Coronary artery (tissue), 2 donors: Measurements from ENCODE around the gene CTIF.
A peak's percentile ranks its signal among the peaks of the same experiment; 100 is the strongest.

Experiments
- DNase-seq: peaks from one replicate; pipeline ENCODE4 v3.0.0-alpha.2; 2017; ENCODE audit warnings: low spot score
- H3K27ac ChIP-seq, 2 donors: fragments of 200-600 bp; sonication (generic); one replicate each; pipeline ENCODE4 v1.5.1; 2016 to 2019
- H3K4me3 ChIP-seq: fragments of 200-600 bp; sonication (generic); 2 replicates; pipeline ENCODE4 v1.5.1; 2016; ENCODE audit warnings: mild to moderate bottlenecking, moderate library complexity
- TF ChIP-seq, protein P1 (sequence below): fragments of 200-600 bp; sonication (generic); IDR thresholded peaks from one replicate; pipeline ENCODE4 v1.5.1; 2019; ENCODE audit warnings: antibody characterized with exemption

CTIF gene

DNA sequence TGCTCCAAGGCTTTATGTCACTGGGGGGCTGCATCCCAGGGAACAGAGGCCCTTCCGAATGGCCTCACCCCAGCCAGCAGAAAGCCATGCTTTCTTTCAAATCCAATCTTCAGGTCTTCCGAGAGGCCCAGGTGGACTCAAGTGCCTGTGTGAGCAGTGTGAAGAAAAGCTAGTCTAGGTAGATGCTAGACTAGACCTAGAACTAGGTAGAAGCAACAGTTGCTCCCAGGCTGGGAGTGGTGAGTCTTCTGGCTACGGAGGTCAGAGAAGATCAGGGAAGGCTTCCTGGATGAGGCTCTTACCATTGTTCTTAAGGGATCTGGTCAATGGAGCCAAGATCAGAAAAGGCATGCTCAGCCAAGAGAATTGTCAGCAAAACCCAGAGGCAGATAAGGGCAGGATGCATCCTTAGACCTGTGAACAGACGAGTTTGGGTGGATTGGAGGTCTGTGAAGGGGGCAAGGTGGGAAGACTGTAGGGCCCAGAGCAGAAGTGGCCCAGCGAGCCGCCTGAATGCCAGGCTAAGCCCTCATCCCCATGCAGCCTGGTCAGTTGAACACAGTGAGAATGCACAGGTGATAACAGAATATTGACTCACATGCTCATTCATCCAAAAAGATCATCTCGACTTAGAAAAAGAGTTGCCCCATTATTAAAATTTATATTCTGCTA is 301.1 kb downstream of the CTIF start:
- TF ChIP-seq, protein P1, sequence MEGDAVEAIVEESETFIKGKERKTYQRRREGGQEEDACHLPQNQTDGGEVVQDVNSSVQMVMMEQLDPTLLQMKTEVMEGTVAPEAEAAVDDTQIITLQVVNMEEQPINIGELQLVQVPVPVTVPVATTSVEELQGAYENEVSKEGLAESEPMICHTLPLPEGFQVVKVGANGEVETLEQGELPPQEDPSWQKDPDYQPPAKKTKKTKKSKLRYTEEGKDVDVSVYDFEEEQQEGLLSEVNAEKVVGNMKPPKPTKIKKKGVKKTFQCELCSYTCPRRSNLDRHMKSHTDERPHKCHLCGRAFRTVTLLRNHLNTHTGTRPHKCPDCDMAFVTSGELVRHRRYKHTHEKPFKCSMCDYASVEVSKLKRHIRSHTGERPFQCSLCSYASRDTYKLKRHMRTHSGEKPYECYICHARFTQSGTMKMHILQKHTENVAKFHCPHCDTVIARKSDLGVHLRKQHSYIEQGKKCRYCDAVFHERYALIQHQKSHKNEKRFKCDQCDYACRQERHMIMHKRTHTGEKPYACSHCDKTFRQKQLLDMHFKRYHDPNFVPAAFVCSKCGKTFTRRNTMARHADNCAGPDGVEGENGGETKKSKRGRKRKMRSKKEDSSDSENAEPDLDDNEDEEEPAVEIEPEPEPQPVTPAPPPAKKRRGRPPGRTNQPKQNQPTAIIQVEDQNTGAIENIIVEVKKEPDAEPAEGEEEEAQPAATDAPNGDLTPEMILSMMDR: no peak
- H3K27ac ChIP-seq: peak overlapping the region; percentile 22 to 93
- no peak for DNase-seq
- H3K4me3 ChIP-seq: no peak overlapping the region

DNA sequence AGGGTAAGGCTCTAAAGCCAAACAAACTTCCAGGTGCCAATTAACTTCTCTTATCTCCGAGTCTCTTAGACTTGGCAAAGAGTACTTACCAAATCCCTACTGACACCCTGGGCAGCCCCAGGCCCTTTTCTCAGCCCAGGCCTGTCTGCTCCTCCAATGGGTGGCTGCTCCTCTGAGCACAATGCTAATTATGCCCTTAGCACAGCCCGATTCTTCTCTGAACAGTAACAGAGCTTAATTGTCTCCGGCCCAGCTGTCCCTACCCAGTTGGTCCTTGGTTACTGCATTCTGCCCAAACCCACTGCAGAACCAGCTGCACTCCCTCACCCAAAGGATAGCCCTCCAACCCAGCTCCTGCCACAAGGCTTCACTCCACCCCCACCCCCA is 301.7 kb downstream of the CTIF start:
- TF ChIP-seq, protein P1: no peak
- no peak for DNase-seq
- peak overlapping the region; percentile 49 to 93 for H3K27ac ChIP-seq
- no peak overlapping the region for H3K4me3 ChIP-seq

DNA sequence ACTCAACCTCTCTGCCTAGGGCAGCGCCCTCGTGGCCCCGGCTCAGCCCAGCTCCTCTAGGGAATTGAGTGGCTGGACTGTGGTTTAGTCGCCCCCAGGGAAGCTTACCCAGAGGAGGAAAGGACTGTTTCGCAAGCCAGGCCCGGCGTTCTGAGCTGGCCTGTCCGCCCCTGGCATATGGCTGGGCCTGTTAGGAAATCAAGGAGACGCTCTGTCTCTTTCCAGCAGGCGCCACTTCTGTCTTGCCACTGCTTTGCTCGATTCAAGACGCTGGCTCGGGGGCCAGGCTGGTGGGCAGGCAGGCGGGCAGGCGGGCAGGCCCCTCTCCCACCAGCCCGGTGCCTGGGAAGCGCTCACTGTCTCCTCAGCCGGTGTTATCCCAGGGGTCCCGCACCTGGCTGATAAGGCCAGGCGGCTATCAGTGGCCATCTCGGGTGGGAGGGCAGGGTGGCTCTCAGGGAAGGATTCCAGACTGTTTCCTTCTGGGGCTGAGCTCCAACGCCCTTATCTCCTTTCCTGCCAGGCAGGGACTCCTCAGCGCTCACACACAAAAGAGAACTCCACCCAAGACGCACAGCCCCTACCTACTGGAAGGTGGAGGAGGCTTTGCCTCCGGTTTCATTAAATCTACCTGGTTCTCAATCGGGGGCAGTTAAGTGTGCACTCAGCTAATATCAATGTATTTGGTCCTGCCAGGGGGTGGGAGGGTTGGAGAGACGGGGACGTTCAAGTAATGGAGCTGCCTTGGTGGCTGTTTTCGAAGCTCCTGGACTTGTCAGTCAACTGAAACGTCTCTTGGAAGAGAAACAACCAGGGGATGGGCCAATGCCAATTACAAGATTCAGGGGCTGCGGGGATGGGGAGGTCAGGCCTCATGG is 302.8 kb downstream of the CTIF start:
- TF ChIP-seq, protein P1: no peak
- DNase-seq: peak; percentile 95
- H3K27ac ChIP-seq: peak overlapping the region; percentile 81 to 93
- H3K4me3 ChIP-seq: no peak overlapping the region

DNA sequence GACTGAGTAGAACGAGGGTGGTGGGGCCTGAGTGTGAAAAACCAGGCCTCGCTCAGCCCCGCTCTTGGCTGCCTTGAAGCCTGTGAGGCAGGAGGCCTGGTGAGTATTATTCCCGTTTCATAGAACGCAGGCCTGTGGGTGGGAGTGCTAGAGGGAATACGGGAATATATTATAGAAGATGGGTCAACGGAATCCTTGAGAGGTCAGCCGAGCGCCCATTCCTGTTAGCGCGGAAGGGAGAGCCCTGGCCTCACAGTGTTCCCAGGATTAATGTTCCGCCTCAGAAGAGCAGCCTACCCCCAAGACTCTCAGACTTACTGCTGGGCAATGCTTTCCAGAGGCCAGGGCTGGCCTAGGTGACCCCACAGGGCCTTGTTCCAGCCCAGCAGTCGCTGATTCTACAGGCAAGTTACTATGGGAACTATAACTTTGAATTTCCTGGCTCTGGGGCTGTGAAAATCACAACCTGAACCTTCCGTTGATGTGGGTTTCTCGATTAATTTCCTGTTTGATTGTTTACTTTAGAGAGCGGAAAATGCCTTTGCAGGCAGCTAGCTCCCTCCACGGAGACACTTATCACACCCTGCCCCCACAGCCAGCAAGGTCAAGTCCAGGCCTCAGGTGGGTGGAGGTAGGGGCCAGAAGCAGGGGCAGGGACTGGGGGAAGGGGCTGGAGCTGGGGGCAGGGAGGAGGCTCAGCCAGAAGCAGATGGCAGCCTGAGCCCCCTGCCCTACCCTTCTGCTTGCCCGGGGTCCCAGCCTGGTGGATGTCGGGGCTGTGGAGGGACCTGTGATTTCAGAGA is 303.6 kb downstream of the CTIF start:
- Histone ChIP-seq H3K27ac (peak overlapping the region; percentile 81 to 93), H3K4me3 (no peak overlapping the region)
- no peak for DNase-seq
- TF ChIP-seq, protein P1: no peak

DNA sequence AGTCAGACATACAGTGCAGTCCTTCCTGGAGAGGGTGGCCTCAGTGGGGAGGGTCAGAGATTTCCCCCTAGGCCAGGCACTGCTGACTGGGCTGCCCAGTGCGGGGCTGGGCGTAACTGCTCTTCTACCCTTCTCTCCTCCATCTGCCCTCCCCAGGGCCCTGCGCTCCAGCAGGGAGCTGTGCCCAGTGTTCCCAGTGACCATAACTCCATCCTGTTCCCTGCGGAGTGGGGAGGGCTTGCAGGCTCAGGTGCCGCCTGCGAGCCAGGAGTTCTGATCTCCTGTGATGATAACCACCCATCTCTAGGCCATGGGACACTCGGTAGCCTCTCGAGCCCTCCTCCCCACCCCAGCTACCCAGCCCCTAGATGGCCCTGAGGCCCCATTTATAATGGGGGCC is 304.3 kb downstream of the CTIF start:
- Histone ChIP-seq H3K4me3 (no peak overlapping the region), H3K27ac (peak overlapping the region in 1 of 2 donors; percentile 93)
- TF ChIP-seq, protein P1: no peak
- DNase-seq: no peak

DNA sequence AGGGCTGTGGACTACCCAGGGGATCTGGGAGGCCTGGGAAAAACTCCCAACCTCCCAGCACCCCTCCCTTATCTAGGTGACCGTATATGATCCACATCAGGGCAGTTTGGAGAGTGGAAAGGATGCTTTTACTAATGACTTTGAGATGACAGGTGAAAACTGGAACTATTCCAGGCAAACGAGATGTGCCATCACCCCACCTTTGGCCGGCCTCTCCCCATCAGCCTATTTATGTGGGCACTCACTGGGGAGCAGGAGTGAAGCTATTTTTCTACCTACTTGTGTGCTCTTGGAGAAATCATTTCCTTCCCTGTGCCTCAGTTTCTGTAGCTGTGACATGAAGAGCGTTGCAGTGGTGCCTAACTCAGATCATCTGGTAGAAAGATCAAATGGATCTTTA is 304.8 kb downstream of the CTIF start:
- no peak for DNase-seq
- Histone ChIP-seq H3K4me3 (no peak overlapping the region), H3K27ac (peak overlapping the region in 1 of 2 donors; percentile 93)
- TF ChIP-seq, protein P1: no peak
